ENCODE measurements around the gene SGPP2.

- TF ChIP-seq POLR2AphosphoS5 (IDR thresholded peaks at IDR 0.05): no peak
- no peak for TF ChIP-seq CTCF (IDR thresholded peaks at IDR 0.05)
These were observed 16.5 kb downstream of the SGPP2 start for GRCh38 chr2:222440673-222441422.
